Urothelium cell line (cell line): ENCODE data around the gene MOCS2.

Source experiments
- DNase-seq: peaks from one replicate; pipeline ENCODE4 v3.0.0; 2011; ENCODE audit warnings: low spot score, mixed read lengths
- FAIRE-seq: peaks from 2 replicates; lab custom pipeline; 2011; peaks lifted over from hg19 to GRCh38; lab: Jason Lieb, UNC

Gene MOCS2

DNA sequence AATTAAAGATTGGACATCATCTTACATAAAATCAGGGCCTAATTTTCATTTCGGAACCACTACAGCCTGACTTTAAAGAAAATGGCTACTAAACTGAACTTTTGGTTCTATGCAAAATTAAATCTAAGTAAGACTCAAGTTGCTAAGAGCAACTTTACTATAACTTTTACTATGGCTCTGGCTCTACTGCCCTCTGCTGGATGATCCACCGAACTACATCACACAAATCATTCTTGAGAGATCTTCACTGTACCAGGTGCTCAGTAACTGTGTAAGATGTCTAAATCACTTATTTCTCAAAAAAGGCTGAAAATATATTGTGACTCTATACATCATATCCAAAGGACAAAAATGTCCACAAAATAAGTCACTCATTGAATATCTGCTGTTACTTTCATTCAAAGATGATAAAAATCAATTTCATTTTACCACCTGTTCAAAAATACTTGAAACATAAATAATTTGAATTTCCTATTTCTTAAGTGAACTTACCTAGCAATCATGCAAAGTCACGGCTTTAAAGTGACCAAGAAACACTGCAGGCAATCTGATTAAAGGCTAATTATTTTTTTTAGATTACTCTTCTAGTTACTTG lies 13.5 kb downstream of the MOCS2 start:
- DNase-seq, result peak; percentile 34
- FAIRE-seq, result peak; percentile 72

DNA sequence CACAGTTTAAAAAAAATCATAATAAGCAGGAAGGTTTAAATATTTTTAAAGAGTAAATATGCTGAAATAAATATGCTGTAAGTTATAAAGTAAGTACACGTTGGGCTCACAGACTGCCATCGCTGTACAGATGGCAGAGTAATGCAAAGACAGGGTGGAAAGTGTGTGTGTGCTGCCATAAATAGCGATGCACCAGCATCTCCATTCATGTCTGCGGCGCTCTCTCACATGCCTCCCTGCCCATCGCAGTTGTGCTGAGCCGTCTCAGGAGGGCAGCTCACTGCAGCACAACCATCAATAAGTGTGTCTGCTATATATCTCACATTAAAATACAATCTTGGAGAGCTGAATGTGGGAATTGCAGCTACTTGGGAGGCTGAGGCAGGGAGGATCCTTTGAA lies 14.3 kb downstream of the MOCS2 start:
- FAIRE-seq (no peak), DNase-seq (no peak)

- FAIRE-seq (no peak), DNase-seq (no peak)
Measured at GRCh38 chr5:53092242-53092641, 17.3 kb downstream of the MOCS2 start.

DNA sequence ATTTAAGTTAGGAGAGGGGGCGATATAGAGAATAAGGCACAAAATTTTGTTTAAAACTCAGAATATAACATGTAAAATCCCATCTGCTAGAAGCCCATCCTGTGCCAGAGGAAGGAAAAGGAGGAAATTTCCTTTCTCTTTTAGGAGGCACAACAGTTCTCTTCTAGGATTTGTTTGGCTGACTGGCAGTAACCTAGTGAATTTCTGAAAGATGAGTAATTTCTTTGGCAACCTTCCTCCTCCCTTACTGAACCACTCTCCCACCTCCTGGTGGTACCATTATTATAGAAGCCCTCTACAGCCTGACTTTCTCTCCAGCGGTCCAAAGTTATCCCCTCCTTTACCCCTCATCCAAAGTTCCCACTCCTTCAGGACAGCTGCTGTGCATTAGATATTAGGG lies 18.3 kb downstream of the MOCS2 start:
- DNase-seq, result peak; percentile 55
- FAIRE-seq, result no peak

DNA sequence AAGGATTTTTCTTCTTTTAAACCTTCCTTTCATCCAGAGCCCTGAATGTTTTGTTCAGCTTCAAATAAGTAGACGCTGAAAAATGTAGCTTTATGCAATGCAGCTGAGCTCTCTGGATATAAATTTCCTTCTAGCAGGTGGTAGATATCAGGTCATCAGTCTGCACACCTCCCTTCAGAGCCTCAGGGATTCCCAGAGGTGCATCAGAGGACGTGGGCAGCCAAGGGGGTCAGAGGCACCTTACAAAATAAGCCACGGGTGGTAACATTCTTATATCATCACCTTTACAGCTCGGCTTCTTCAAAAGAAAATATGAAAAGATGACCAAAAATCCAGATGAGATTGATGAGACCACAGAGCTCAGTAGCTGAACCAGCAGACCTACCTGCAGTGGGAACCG lies 19.3 kb downstream of the MOCS2 start:
- DNase-seq (no peak), FAIRE-seq (no peak)

GRCh38 chr5:53089481-53089991 lies 20.0 kb downstream of the MOCS2 start:
- FAIRE-seq, result no peak
- no peak for DNase-seq

GRCh38 chr5:53087621-53088121 lies 21.9 kb downstream of the MOCS2 start:
- DNase-seq, result no peak
- no peak for FAIRE-seq

DNA sequence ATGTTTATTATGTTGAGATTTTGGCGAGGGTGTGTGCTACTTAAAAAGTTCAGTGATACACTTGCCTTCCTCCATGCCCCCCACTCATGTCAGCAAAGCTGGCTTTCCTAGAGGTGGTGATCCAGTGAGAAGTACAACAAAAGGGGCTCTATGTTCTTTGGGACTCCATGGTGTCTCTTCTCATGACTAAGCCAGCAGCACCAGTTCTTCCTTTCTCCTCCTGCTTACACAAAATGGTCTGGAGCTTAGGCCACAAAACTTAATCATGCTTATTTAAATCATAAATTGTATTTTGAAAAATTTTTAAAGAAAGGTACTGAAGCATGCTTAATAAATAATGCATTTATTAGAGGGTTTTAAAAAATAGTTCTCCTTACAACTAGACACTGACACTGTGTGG lies 22.4 kb downstream of the MOCS2 start:
- no peak for FAIRE-seq
- DNase-seq, result no peak

- no peak for FAIRE-seq
Measured at GRCh38 chr5:53084546-53085255, 24.9 kb downstream of the MOCS2 start.

GRCh38 chr5:53083927-53084326 lies 25.6 kb downstream of the MOCS2 start:
- FAIRE-seq (no peak), DNase-seq (no peak)

More at GRCh38 chr5:53084546-53085255, 24.9 kb downstream of the MOCS2 start:
- DNase-seq, result no peak

DNA sequence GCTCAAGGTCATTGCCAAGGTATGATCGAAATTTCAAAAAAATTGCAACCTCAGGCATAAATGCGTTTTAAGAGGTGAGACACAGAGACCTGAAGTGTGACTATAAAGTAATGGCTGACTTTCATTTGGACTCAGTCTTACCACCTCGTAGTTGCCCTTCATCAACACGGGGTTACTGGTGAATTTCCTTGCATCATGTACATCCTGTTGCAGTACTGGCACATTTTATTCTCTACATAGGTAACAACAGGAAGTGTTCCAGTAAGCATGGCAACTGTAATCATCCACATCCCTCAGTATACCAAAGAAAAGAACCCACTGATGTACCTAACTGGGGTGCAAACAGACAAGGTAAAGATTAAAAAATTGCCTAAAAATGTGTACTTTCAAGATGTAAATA lies 29.3 kb downstream of the MOCS2 start:
- FAIRE-seq (no peak), DNase-seq (no peak)

GRCh38 chr5:53076014-53076583 lies 33.5 kb downstream of the MOCS2 start:
- no peak for DNase-seq
- FAIRE-seq, result no peak

DNA sequence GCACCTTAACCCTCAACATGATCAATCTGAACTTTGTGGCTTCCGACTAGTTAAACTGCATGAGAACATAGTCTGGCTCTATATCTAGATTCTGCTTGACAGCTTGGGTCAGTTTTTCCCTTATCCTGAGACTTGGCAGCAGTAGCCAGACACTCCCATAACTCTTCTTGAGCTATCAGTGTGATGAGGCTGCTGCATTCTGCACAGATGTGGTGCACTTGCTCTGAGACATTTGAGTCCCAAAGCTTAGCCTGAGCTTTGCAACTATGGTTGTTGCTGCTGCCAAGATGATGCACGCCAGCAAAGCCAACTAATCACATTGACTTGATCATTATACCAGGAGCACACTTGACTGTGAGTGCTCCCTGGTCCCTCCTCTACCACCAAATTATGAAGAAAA lies 36.2 kb downstream of the MOCS2 start:
- FAIRE-seq (no peak), DNase-seq (no peak)

GRCh38 chr5:53071738-53072137 lies 37.8 kb downstream of the MOCS2 start:
- no peak for FAIRE-seq

DNA sequence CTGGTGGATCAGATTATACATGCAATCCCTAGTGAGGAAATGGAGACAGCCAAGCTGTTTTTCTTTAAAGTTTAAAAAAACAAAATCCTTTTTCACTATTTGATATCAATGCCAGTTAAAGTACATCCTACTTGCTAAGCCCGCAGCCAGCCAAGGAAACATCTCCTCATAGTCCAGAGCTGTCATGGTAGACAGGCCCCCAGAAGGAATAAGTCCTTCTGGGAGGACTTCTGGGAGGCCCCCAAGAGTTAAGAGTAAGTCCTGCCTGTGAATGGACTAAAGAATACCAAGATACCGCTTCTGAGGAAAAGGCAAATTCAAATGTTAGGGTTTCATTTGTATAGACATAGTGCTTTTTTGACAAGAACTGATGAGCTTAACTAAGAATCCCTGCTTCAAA lies 38.3 kb downstream of the MOCS2 start:
- no peak for DNase-seq
- FAIRE-seq, result no peak

More at GRCh38 chr5:53071738-53072137, 37.8 kb downstream of the MOCS2 start:
- no peak for DNase-seq

DNA sequence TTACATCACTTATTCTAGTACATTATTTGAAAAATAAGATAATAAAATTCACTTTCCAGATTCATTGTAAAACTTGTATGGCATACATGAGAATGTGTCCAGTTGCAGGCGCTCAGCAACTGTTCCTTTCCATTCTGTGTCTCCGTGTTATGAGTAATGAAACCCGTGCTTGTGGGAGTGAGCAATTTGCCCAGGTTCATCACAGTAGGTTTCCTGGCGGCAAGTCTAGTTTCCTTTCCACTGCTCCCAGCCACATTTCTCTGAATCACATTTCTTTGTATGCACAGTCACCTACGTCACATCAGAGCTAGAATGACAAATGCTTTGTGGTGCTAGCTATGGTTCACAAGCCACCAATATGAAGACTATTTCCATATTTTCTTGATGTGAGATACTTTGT lies 39.9 kb downstream of the MOCS2 start:
- FAIRE-seq, result no peak

GRCh38 chr5:53068291-53068836 lies 41.2 kb downstream of the MOCS2 start:
- FAIRE-seq, result no peak
- no peak for DNase-seq

More for the DNA sequence above, 39.9 kb downstream of the MOCS2 start:
- DNase-seq, result no peak

- DNase-seq (no peak), FAIRE-seq (no peak)
Measured at GRCh38 chr5:53067641-53068040, 41.9 kb downstream of the MOCS2 start.

- no peak for FAIRE-seq
- no peak for DNase-seq
Measured at GRCh38 chr5:53066088-53066487, 43.5 kb downstream of the MOCS2 start.

- FAIRE-seq (no peak), DNase-seq (no peak)
Measured at GRCh38 chr5:53063791-53064190, 45.8 kb downstream of the MOCS2 start.

GRCh38 chr5:53063176-53063575 lies 46.4 kb downstream of the MOCS2 start:
- no peak for DNase-seq
- no peak for FAIRE-seq

GRCh38 chr5:53059281-53059680 lies 50.3 kb downstream of the MOCS2 start:
- DNase-seq, result no peak
- FAIRE-seq, result no peak
